ENCODE measurements around the gene SPDEF. TPM values are rescaled to one million over a fixed set of nuclear protein-coding genes. Genes with fewer than 3 reads are reported as not detected.

SPDEF gene
- polyA plus RNA-seq, 3 donors = 0.05 TPM; not detected in 2

DNA sequence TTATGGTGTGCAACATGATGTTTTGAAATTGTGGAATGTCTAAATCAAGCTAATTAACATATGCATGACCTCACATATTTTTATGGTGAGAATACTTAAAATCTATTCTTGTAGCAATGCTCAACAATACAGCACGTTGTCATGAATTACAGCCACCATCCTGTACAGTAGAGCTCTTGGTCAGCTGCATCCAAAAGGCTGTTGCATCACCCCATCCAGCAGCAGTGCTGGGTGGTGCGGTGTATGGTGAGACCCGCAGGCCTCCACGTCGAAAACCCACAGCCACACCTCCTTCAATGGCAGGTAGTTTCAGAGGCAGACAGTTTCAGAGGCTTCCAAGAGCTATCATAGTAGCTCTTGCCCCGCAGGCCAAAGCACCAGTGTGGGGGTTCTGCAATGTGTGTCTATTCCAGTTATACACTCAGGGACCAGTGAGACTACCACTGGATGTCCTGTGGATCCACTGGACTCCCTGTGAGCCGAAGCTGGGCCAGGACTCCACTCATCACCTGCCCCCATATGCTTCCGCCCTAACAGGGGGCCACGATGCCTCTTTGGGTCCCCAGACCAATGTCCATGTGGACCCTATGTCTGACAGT is 66.8 kb downstream of the SPDEF start:
- Histone ChIP-seq H3K4me1 (ENCODE audit: control insufficient read depth in 1 of 2, insufficient read depth in 2 of 2, low read length in 2 of 2) (no peaks in the 10 kb centered on the region), H3K27me3 (ENCODE audit: control insufficient read depth in 2 of 2, insufficient read depth in 2 of 2, low read length in 2 of 2) (no peaks in the 10 kb centered on the region), H3K27ac (ENCODE audit: low read depth in 1 of 2, low read length in 2 of 2) (no peak overlapping the region), H4K20me1 (ENCODE audit: insufficient read depth, low read length) (no peaks in the 10 kb centered on the region), H2AFZ (ENCODE audit: insufficient read depth, low read depth, low read length, poor library complexity, severe bottlenecking) (no peak overlapping the region), H3K9ac (ENCODE audit: insufficient read depth, low read length, poor library complexity, severe bottlenecking) (no peak overlapping the region), H3K4me2 (replicated peaks; ENCODE audit: extremely low read depth, low read length, poor library complexity, severe bottlenecking) (no peak overlapping the region), H3K79me2 (ENCODE audit: insufficient read depth, low read length) (no peaks in the 10 kb centered on the region), H3K36me3 (replicated peaks in 1 of 2; ENCODE audit: control insufficient read depth in 1 of 2, insufficient read depth in 2 of 2, low read length in 2 of 2) (no peaks in the 10 kb centered on the region), H3K4me3 (replicated peaks in 1 of 3; ENCODE audit: low read depth in 2 of 3, low read length in 3 of 3) (no peak overlapping the region), H3K9me3 (replicated peaks in 1 of 2; ENCODE audit: control insufficient read depth in 1 of 2, insufficient read depth in 1 of 2, low read length in 2 of 2) (no peaks in the 10 kb centered on the region)
- intact Hi-C loops (cut with micrococcal nuclease) = no loop called here
- WGBS (ENCODE audit: insufficient coverage) = 88% methylated on average over 1 of the region's 9 CpGs
- no peak for TF ChIP-seq CTCF (IDR thresholded peaks at IDR 0.05)
- Mint-ChIP-seq H3K27ac (peak overlapping the region in 1 of 7 donors; percentile 15), H3K36me3 (no peaks in the 10 kb centered on the region), H3K27me3 (ENCODE audit: low read depth in 3 of 3) (peaks cover 0 to 10% (median 1%) of the 10 kb centered on the region in 3 donors), H3K4me3 (no peak overlapping the region), H3K4me1 (no peaks in the 10 kb centered on the region), H3K9me3 (peaks cover 0 to 4% (median 0%) of the 10 kb centered on the region in 7 donors)
- DNase-seq = no peak

Other genes with a start within 250 kb of the SPDEF start
- gene NUDT3, start 163.7 kb downstream of the SPDEF start, polyA plus RNA-seq = 10 to 100 TPM in 2 of 3 donors, 1 to 10 TPM in 1; 9.3 to 33.3 (median 10.9) TPM
- gene RPS10, start 130.3 kb downstream of the SPDEF start, polyA plus RNA-seq = 1,000 to 10,000 TPM in 2 of 3 donors, 100 to 1,000 TPM in 1; 645 to 2,603 (median 1,054) TPM
- gene PACSIN1, start 90.3 kb downstream of the SPDEF start, polyA plus RNA-seq = not detected
- gene ILRUN, start 140.4 kb upstream of the SPDEF start, polyA plus RNA-seq = 10 to 100 TPM in 1 of 3 donors, 1 to 10 TPM in 2; 6.2 to 19.3 (median 6.5) TPM
- gene SNRPC, start 201.2 kb upstream of the SPDEF start, polyA plus RNA-seq = 100 to 1,000 TPM in 2 of 3 donors, 10 to 100 TPM in 1; 74.2 to 236 (median 229) TPM
- 1 to 10 TPM; 1.0 to 7.2 (median 1.2) TPM for gene BLTP3A, start 235.8 kb upstream of the SPDEF start, polyA plus RNA-seq

Measured in CD14-positive monocyte (primary cell).